ENCODE measurements around the gene PLEK2.

- TF ChIP-seq CTCF (IDR thresholded peaks at IDR 0.05 in 4 of 5, conservative IDR thresholded peaks at IDR 0.05 in 1 of 5), result no peak
- TF ChIP-seq POLR2A (IDR thresholded peaks at IDR 0.05), result no peak
These were observed 37.1 kb upstream of the PLEK2 start for GRCh38 chr14:67449096-67449495.
